GM12878 (cell line): ENCODE results near the gene ARFRP1. TPM values are rescaled to one million over a fixed set of nuclear protein-coding genes. Genes with fewer than 3 reads are reported as not detected.

Experiments used
- ATAC-seq: fragments of 200-7000 bp; cut with Tn5 transposase; 3 replicates; pipeline ENCODE4 v1.9.1; 2020; ENCODE audit warnings: mild to moderate bottlenecking, moderate library complexity
- BruUV-seq: library from RNA; stranded (reverse); fragments of 400-500 nt; replicated peaks from 2 replicates; lab custom pipeline; 2021; lab: Mats Ljungman, UMichigan
- CTCF ChIA-PET: fragments of 300-600 bp; sonication (Branson Sonifier 250); formaldehyde crosslinking; extraction: SDS; loops from one replicate; lab custom pipeline; 2021; ENCODE audit warnings: inconsistent platforms; lab: Yijun Ruan, JAX
- POLR2A ChIA-PET: fragments of 350-600 bp; formaldehyde crosslinking; extraction: SDS; loops from one replicate; lab custom pipeline; 2021; ENCODE audit warnings: inconsistent platforms; lab: Charles Lee
- RAD21 ChIA-PET: fragments of 300-600 bp; sonication (Branson Sonifier 250); formaldehyde crosslinking; loops from one replicate; lab custom pipeline; 2023; ENCODE audit warnings: antibody characterized with exemption; ENCODE audit not compliant: unreplicated experiment; lab: Charles Lee
- SMC1A ChIA-PET: fragments of 300-600 bp; sonication (Branson Sonifier 250); formaldehyde crosslinking; loops from one replicate; lab custom pipeline; 2023; ENCODE audit not compliant: unreplicated experiment, uncharacterized antibody; lab: Charles Lee
- DNase-seq: peaks from one replicate; pipeline ENCODE4 v3.0.0-alpha.2; 2011; ENCODE audit warnings: low read depth, low spot score
- FAIRE-seq: peaks from 3 replicates; lab custom pipeline; 2011; peaks lifted over from hg19 to GRCh38; lab: Jason Lieb, UNC
- H2AFZ ChIP-seq: 2 replicates; pipeline ENCODE4 v1.6.0; 2011; ENCODE audit warnings: low read depth, low read length, control low read depth; ENCODE audit not compliant: control insufficient read depth
- H3K27ac ChIP-seq: 2 replicates; pipeline ENCODE4 v1.5.1; 2011; ENCODE audit warnings: control low read depth; ENCODE audit not compliant: control insufficient read depth, insufficient read depth
- H3K27me3 ChIP-seq, 2 experiments: replicated peaks in 1 of 2; 2 replicates each; pipeline versions ENCODE4 v1.6.0 to v1.6.1; 2011; ENCODE audit warnings: low read length in 1 of 2; ENCODE audit not compliant: control insufficient read depth in 2 of 2, insufficient read depth in 2 of 2
- H3K36me3 ChIP-seq, 2 experiments: 2 replicates each; pipeline ENCODE4 v1.5.1; 2011; ENCODE audit warnings: low read length in 1 of 2; ENCODE audit not compliant: control insufficient read depth in 2 of 2, insufficient read depth in 2 of 2
- H3K4me1 ChIP-seq: 2 replicates; pipeline ENCODE4 v1.6.1; 2011; ENCODE audit warnings: mild to moderate bottlenecking, low read length, moderate library complexity, mixed read lengths; ENCODE audit not compliant: control insufficient read depth, insufficient read depth
- H3K4me2 ChIP-seq: 2 replicates; pipeline ENCODE4 v1.6.0; 2011; ENCODE audit warnings: control low read depth; ENCODE audit not compliant: control insufficient read depth, insufficient read depth
- H3K4me3 ChIP-seq: fragments of 200-600 bp; sonication (generic); 2 replicates; pipeline ENCODE4 v1.5.1; 2016
- H3K79me2 ChIP-seq: 2 replicates; pipeline ENCODE4 v1.6.0; 2011; ENCODE audit warnings: low read length; ENCODE audit not compliant: control insufficient read depth, insufficient read depth
- H3K9ac ChIP-seq: 2 replicates; pipeline ENCODE4 v1.8.0; 2011; ENCODE audit warnings: low read length, control low read depth, mixed read lengths; ENCODE audit not compliant: control insufficient read depth, insufficient read depth
- H3K9me3 ChIP-seq: replicated peaks from 3 replicates; pipeline ENCODE4 v1.5.1; 2011; ENCODE audit warnings: mild to moderate bottlenecking, low read length; ENCODE audit not compliant: control insufficient read depth, insufficient read depth
- H4K20me1 ChIP-seq: 2 replicates; pipeline ENCODE4 v1.6.0; 2011; ENCODE audit not compliant: control insufficient read depth, insufficient read depth
- CEBPZ ChIP-seq: fragments of 150-350 bp; IDR thresholded peaks from 2 replicates; pipeline ENCODE4 v1.6.1; 2016; ENCODE audit warnings: low read depth, low read length
- E4F1 ChIP-seq: fragments of 450-650 bp; IDR thresholded peaks from 2 replicates; pipeline ENCODE4 v1.6.1; 2018; ENCODE audit warnings: borderline replicate concordance, mild to moderate bottlenecking; ENCODE audit not compliant: partially characterized antibody
- PML ChIP-seq: IDR thresholded peaks from 2 replicates; pipeline ENCODE4 v1.6.1; 2012; ENCODE audit warnings: low read length, inconsistent platforms
- POLR2AphosphoS5 ChIP-seq: IDR thresholded peaks from 2 replicates; pipeline ENCODE4 v1.6.1; 2011; ENCODE audit warnings: mild to moderate bottlenecking, low read length, inconsistent platforms
- RUNX3 ChIP-seq: IDR thresholded peaks from 2 replicates; pipeline ENCODE4 v1.6.1; 2012; ENCODE audit warnings: low read length, inconsistent platforms
- STAT1 ChIP-seq: fragments of 450-650 bp; conservative IDR thresholded peaks from 2 replicates; pipeline ENCODE4 v1.6.1; 2014; ENCODE audit warnings: antibody characterized with exemption, mild to moderate bottlenecking
- ZBTB4 ChIP-seq: fragments of 450-650 bp; formaldehyde crosslinking; IDR thresholded peaks from 2 replicates; pipeline ENCODE4 v1.4.0; 2022; ENCODE audit warnings: mild to moderate bottlenecking, moderate library complexity
- ZNF592 ChIP-seq: fragments of 450-650 bp; IDR thresholded peaks from 2 replicates; pipeline ENCODE4 v1.6.1; 2017; ENCODE audit warnings: mild to moderate bottlenecking, moderate library complexity
- WGBS: methylation state at CpG from one replicate; pipeline ENCODE4 v1.1.6; 2016; ENCODE audit warnings: low lambda C conversion rate; ENCODE audit not compliant: insufficient replicate concordance, insufficient coverage; ENCODE audit errors: missing lambda C conversion rate; 5-methylcytosine and 5-hydroxymethylcytosine counted together
- in situ Hi-C: fragments of 300-500 bp; cut with MboI; formaldehyde crosslinking; loops from 9 replicates; pipeline ENCODE4 v1.14.3; 2018; ENCODE audit warnings: mixed read lengths
- intact Hi-C: fragments of 100-400 bp; cut with micrococcal nuclease; formaldehyde crosslinking; loops from one replicate; pipeline ENCODE4 v1.14.2; 2022; ENCODE audit not compliant: unreplicated experiment
- polyA plus RNA-seq, 11 experiments: library from polyadenylated mRNA; depleted of rRNA in 4 of 11; unstranded in 6 of 11; stranded (reverse) in 5 of 11; fragments of >200 nt; fragmentation: Nextera tagmentation in 4 of 11; fragmentation: Illumina TruSeq in 1 of 11; extraction: Ambion mirVana in 4 of 11; extraction: Trizol in 1 of 11; gene quantifications; 1 replicate in 1 of 11; 2 replicates in 10 of 11; pipeline versions ENCODE4 v1.2.1 to v1.2.3, GENCODE V29; 2011 to 2016; ENCODE audit warnings: inconsistent platforms in 2 of 11, missing spikeins in 2 of 11, low read depth in 1 of 11
- total RNA-seq, 4 experiments: library from RNA; depleted of rRNA in 3 of 4; stranded (reverse); fragments of >200 nt in 3 of 4; fragmentation: Illumina TruSeq in 1 of 4; extraction: Trizol in 1 of 4; gene quantifications; 2 replicates each; pipeline versions ENCODE4 v1.2.1 to v1.2.3, GENCODE V29; 2013 to 2021

The ARFRP1 gene
- total and polyA plus RNA-seq, 10 of the 15 experiments (the other 5 are each of a cell fraction or from before 2014, with no cell fraction given) = 0.37 to 71.7 (median 34.6) TPM

- no peak for ATAC-seq
- no peaks in the 10 kb centered on the region for H3K79me2 ChIP-seq
- H3K36me3 ChIP-seq = peaks cover 1 to 4% of the 10 kb centered on the region in 2 experiments; a peak in 2 of 4 replicates
- H3K27me3 ChIP-seq = no peaks in the 10 kb centered on the region
- H3K4me1 ChIP-seq = no peaks in the 10 kb centered on the region
- H3K4me3 ChIP-seq = no peak overlapping the region
- in situ Hi-C loops (no loop called here), intact Hi-C loops (no loop called here)
- ChIA-PET SMC1A (no interaction called here), POLR2A (no interaction called here), RAD21 (no interaction called here), CTCF (interaction anchor here (0.8 kb wide), 1 partner anchor 107 kb away, joined by 4 read pairs; no protein-coding TSS in a partner anchor)
- no peaks in the 10 kb centered on the region for H4K20me1 ChIP-seq
- H3K9me3 ChIP-seq = no peaks in the 10 kb centered on the region
- BruUV-seq = no TSS peak
- 81% methylated on average over 13 of the region's 13 CpGs for WGBS
- no peak overlapping the region for H3K27ac ChIP-seq
- FAIRE-seq = no peak
- no peak for DNase-seq
- no peak overlapping the region for H2AFZ ChIP-seq
- no peak overlapping the region for H3K9ac ChIP-seq
- H3K4me2 ChIP-seq = no peak overlapping the region
- TF ChIP-seq STAT1 (no peak), POLR2AphosphoS5 (no peak), E4F1 (no peak), ZNF592 (no peak), RUNX3 (no peak), PML (no peak), ZBTB4 (CRISPR knock-in tag) (no peak), CEBPZ (no peak)
These were observed 29.7 kb downstream of the ARFRP1 start for GRCh38 chr20:63678071-63678470.
